ENCODE measurements around the gene AXIN2. TPM values are rescaled to one million over a fixed set of nuclear protein-coding genes. Genes with fewer than 3 reads are reported as not detected.
"Not testable (repeated sequence)": the region's sequence is repeated elsewhere in the genome, so short reads cannot be mapped to it uniquely, and the experiment has no call there.

Gene AXIN2
- total RNA-seq, 4 donors from 2014 or later: 17.6 to 87.6 (median 23.8) TPM

DNA sequence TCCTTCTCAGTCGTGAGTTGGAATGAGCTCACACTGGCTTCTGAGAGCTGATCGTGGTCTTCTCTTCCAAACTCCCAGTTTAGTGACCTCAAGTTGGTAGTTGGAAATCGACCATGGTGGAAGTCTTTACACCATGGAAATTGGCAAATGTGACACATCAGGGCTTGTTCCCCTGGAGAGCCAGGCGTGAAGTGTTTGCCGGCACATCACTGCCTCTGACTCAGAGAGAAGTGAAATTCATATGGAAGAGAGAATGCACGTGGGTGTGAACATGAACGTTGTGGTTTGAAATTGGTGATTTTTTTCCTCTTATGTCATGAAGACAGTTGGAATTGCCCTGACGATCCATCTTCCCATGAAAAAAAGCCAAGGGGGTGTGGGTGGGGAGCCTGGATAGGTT lies 47.4 kb downstream of the AXIN2 start:
- 69 to 78% methylated on average over 1 to 8 of the region's 8 CpGs for WGBS, 2 donors (ENCODE audit: low coverage in 1 of 2)
- Histone ChIP-seq H3K27ac (no peak overlapping the region), H3K9me3 (no peaks in the 10 kb centered on the region), H3K4me3 (no peak overlapping the region), H3K27me3 (no peaks in the 10 kb centered on the region), H3K36me3 (no peaks in the 10 kb centered on the region), H3K4me1 (peaks cover 5 to 15% (median 11%) of the 10 kb centered on the region in 4 donors)
- intact Hi-C loops (cut with DNase I; ENCODE audit: low total_unique reads): no loop called here
- in situ Hi-C loops (cut with MboI; ENCODE audit: low pct_ligation_motif_present in 1 of 4, low pct_unique_long_range_greater_than_20kb in 1 of 4, low sequenced_read_pairs in 3 of 4): no loop called here
- TF ChIP-seq EP300 (IDR thresholded peaks at IDR 0.05; ENCODE audit: low read depth) (no peak), POLR2AphosphoS5 (IDR thresholded peaks at IDR 0.05) (no peak), POLR2A (IDR thresholded peaks at IDR 0.05) (no peak)
- TF ChIP-seq, protein P1, sequence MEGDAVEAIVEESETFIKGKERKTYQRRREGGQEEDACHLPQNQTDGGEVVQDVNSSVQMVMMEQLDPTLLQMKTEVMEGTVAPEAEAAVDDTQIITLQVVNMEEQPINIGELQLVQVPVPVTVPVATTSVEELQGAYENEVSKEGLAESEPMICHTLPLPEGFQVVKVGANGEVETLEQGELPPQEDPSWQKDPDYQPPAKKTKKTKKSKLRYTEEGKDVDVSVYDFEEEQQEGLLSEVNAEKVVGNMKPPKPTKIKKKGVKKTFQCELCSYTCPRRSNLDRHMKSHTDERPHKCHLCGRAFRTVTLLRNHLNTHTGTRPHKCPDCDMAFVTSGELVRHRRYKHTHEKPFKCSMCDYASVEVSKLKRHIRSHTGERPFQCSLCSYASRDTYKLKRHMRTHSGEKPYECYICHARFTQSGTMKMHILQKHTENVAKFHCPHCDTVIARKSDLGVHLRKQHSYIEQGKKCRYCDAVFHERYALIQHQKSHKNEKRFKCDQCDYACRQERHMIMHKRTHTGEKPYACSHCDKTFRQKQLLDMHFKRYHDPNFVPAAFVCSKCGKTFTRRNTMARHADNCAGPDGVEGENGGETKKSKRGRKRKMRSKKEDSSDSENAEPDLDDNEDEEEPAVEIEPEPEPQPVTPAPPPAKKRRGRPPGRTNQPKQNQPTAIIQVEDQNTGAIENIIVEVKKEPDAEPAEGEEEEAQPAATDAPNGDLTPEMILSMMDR (IDR thresholded peaks at IDR 0.05): no peak
- no peak for DNase-seq

DNA sequence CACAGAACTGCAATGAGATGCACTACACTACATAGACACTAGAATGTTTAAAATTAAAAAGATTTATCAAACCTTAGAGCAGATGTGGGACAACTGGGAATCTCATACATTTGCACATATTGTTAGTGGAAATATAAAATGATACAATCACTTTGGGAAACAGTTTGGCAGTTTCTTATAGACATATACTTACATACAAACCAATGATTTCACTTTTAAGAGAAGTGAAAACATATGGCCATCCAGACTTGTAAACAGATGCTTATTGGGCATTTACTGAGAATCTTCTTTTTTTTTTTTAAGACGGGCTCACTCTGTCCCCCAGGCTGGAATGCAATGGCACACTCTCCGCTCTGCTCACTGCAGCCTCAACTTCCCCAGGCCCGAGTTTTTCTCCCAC lies 50.1 kb downstream of the AXIN2 start:
- DNase-seq: no peak
- H3K27ac ChIP-seq: no peak overlapping the region
- intact Hi-C loops (cut with DNase I; ENCODE audit: low total_unique reads): no loop called here
- H3K4me3 ChIP-seq: no peak overlapping the region
- no peaks in the 10 kb centered on the region for H3K36me3 ChIP-seq
- H3K27me3 ChIP-seq: no peaks in the 10 kb centered on the region
- no peak for TF ChIP-seq EP300 (IDR thresholded peaks at IDR 0.05; ENCODE audit: low read depth)
- TF ChIP-seq POLR2A (IDR thresholded peaks at IDR 0.05): no peak
- TF ChIP-seq POLR2AphosphoS5 (IDR thresholded peaks at IDR 0.05): no peak
- TF ChIP-seq, protein P1 (IDR thresholded peaks at IDR 0.05): no peak
- WGBS, 2 donors (ENCODE audit: low coverage in 1 of 2): 81 to 92% methylated on average over 3 of the region's 3 CpGs
- peaks cover 5 to 13% (median 11%) of the 10 kb centered on the region in 4 donors for H3K4me1 ChIP-seq
- in situ Hi-C loops (cut with MboI; ENCODE audit: low pct_ligation_motif_present in 1 of 4, low pct_unique_long_range_greater_than_20kb in 1 of 4, low sequenced_read_pairs in 3 of 4): no loop called here
- no peaks in the 10 kb centered on the region for H3K9me3 ChIP-seq

DNA sequence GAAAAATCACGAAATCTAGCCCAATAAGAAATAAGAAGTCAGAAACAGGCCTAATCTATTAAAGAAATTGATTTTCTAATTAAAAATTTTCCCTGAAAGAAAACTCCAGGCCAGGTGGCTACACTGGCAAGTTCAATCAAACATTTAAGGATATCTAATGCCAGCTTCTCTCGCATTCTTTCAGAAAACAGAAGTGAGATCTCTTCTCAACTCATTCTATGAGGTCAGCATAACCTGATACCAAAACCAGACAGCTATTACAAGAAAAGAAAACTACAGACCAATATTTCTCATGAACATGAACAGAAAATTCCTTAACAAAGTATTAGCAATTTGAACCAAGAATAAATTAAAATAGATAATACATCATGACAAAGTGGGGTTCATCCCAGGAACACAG lies 52.4 kb downstream of the AXIN2 start:
- H3K27me3 ChIP-seq: no peaks in the 10 kb centered on the region
- H3K27ac ChIP-seq: no peak overlapping the region
- H3K4me1 ChIP-seq: no peaks in the 10 kb centered on the region
- no peak overlapping the region for H3K4me3 ChIP-seq
- in situ Hi-C loops (cut with MboI; ENCODE audit: low pct_ligation_motif_present in 1 of 4, low pct_unique_long_range_greater_than_20kb in 1 of 4, low sequenced_read_pairs in 3 of 4): no loop called here
- H3K9me3 ChIP-seq: no peaks in the 10 kb centered on the region
- no peaks in the 10 kb centered on the region for H3K36me3 ChIP-seq
- WGBS, 2 donors (ENCODE audit: low coverage in 1 of 2): 44 to 51% methylated on average over 2 of the region's 2 CpGs
- no peak for DNase-seq
- intact Hi-C loops (cut with DNase I; ENCODE audit: low total_unique reads): no loop called here
- TF ChIP-seq POLR2A (IDR thresholded peaks at IDR 0.05) (no peak), EP300 (IDR thresholded peaks at IDR 0.05; ENCODE audit: low read depth) (no peak), POLR2AphosphoS5 (IDR thresholded peaks at IDR 0.05) (no peak)
- TF ChIP-seq, protein P1 (IDR thresholded peaks at IDR 0.05): no peak

DNA sequence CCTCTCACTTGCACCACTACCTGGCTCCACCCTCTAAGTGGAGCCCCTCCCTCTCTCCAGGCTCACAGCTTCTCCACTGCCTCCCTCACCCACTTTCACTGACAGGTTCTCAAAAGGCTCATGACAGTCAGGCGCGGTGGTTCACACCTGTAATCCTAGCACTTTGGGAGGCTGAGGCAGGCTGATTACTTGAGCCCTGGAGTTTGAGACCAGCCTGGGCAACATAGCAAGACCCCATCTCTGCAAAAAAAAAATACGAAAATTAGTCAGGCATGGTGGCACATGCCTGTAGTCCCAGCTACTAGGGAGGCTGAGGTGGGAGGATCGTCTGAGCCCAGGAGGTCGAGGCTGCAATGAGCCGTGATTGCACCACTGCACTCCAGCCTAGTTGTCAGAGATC lies 56.8 kb downstream of the AXIN2 start:
- WGBS, 2 donors (ENCODE audit: low coverage in 1 of 2): 84% methylated on average over 6 of the region's 6 CpGs; no CpG with 5 or more reads in 1 of the 2 donors
- H3K9me3 ChIP-seq; DNase-seq; H3K27ac ChIP-seq; H3K4me1 ChIP-seq; in situ Hi-C loops (cut with MboI; ENCODE audit: low pct_ligation_motif_present in 1 of 4, low pct_unique_long_range_greater_than_20kb in 1 of 4, low sequenced_read_pairs in 3 of 4); H3K4me3 ChIP-seq; H3K36me3 ChIP-seq; intact Hi-C loops (cut with DNase I; ENCODE audit: low total_unique reads); H3K27me3 ChIP-seq: not testable (repeated sequence)

DNA sequence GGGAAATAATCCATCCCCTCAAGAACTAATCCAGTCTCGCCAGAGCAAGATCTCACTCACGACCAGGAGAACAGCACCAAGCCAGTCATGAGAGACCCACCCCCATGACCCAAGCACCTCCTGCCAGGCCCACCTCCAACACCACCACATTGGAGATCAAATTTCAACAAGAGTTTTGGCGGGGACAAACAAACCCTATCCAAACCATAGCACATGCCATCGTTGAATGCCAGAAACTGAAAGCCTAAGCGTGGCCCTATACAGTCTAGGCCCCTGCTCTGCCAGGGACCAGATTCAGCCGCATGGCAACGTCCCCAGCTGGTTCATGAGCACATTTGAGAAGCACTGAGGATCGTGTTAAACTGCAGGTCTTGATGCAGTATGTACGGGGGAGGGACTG lies 57.3 kb downstream of the AXIN2 start:
- Histone ChIP-seq H3K36me3 (no peaks in the 10 kb centered on the region), H3K9me3 (no peaks in the 10 kb centered on the region), H3K4me3 (no peak overlapping the region), H3K27ac (no peak overlapping the region), H3K4me1 (no peaks in the 10 kb centered on the region), H3K27me3 (no peaks in the 10 kb centered on the region)
- TF ChIP-seq EP300 (IDR thresholded peaks at IDR 0.05; ENCODE audit: low read depth) (no peak), POLR2A (IDR thresholded peaks at IDR 0.05) (no peak), POLR2AphosphoS5 (IDR thresholded peaks at IDR 0.05) (no peak)
- TF ChIP-seq, protein P1 (IDR thresholded peaks at IDR 0.05): no peak
- intact Hi-C loops (cut with DNase I; ENCODE audit: low total_unique reads): no loop called here
- WGBS, 2 donors (ENCODE audit: low coverage in 1 of 2): 83 to 100% methylated on average over 1 to 9 of the region's 9 CpGs
- in situ Hi-C loops (cut with MboI; ENCODE audit: low pct_ligation_motif_present in 1 of 4, low pct_unique_long_range_greater_than_20kb in 1 of 4, low sequenced_read_pairs in 3 of 4): no loop called here
- DNase-seq: no peak
